HepG2 (cell line): ENCODE data around the gene TJP3.
A peak's percentile ranks its signal among the peaks of the same experiment; 100 is the strongest.

Experiments
- CEBPB ChIP-seq: IDR thresholded peaks from 2 replicates; pipeline ENCODE4 v1.6.1; 2011; ENCODE audit warnings: low read depth, low read length, improper control_type of control experiment, borderline replicate concordance
- CHD4 ChIP-seq: fragments of 200-600 bp; sonication (generic); IDR thresholded peaks from 2 replicates; pipeline ENCODE4 v1.7.0; 2017; ENCODE audit warnings: mild to moderate bottlenecking, low read length, borderline replicate concordance
- DZIP1 ChIP-seq: sonication (generic); formaldehyde crosslinking; IDR thresholded peaks from 2 replicates; pipeline ENCODE4 v1.5.0; 2020; ENCODE audit warnings: mild to moderate bottlenecking, missing genetic modification reagents
- FOXK1 ChIP-seq: sonication (generic); formaldehyde crosslinking; IDR thresholded peaks from 2 replicates; pipeline ENCODE4 v1.4.0; 2020; ENCODE audit warnings: low read depth, missing genetic modification reagents, borderline replicate concordance
- FOXP1 ChIP-seq, 2 experiments: fragments of 450-650 bp in 1 of 2; IDR thresholded peaks; 2 replicates each; pipeline ENCODE4 v1.6.1; 2017 to 2018; ENCODE audit warnings: antibody characterized with exemption in 1 of 2
- PREB ChIP-seq: sonication (generic); formaldehyde crosslinking; IDR thresholded peaks from 2 replicates; pipeline ENCODE4 v1.4.0; 2020; ENCODE audit warnings: missing genetic modification reagents
- SAFB2 ChIP-seq: sonication (generic); formaldehyde crosslinking; IDR thresholded peaks from 2 replicates; pipeline ENCODE4 v1.5.1; 2020; ENCODE audit warnings: missing genetic modification reagents, low read depth, mild to moderate bottlenecking, borderline replicate concordance
- SOX6 ChIP-seq, 2 experiments: fragments of 450-650 bp in 1 of 2; sonication (generic) in 1 of 2; formaldehyde crosslinking in 1 of 2; IDR thresholded peaks; 2 replicates each; pipeline versions ENCODE4 v1.4.0 to v1.6.1; 2017 to 2020; ENCODE audit warnings: antibody characterized with exemption in 1 of 2, mild to moderate bottlenecking in 1 of 2, missing genetic modification reagents in 1 of 2
- YY1 ChIP-seq: IDR thresholded peaks from 2 replicates; pipeline ENCODE4 v1.6.1; 2011; ENCODE audit warnings: low read length, low read depth, moderate library complexity, mild to moderate bottlenecking; ENCODE audit not compliant: insufficient read depth, insufficient replicate concordance
- ZBTB7A ChIP-seq: sonication (generic); formaldehyde crosslinking; IDR thresholded peaks from 2 replicates; pipeline ENCODE4 v1.8.0; 2022; ENCODE audit warnings: mild to moderate bottlenecking, missing genetic modification reagents
- ZNF121 ChIP-seq: sonication (generic); formaldehyde crosslinking; IDR thresholded peaks from 2 replicates; pipeline ENCODE4 v1.5.0; 2020; ENCODE audit warnings: mild to moderate bottlenecking, missing genetic modification reagents
- ZNF232 ChIP-seq: sonication (generic); formaldehyde crosslinking; IDR thresholded peaks from 2 replicates; pipeline ENCODE4 v1.4.0; 2020; ENCODE audit warnings: missing genetic modification reagents, borderline replicate concordance
- ZNF362 ChIP-seq: sonication (generic); formaldehyde crosslinking; IDR thresholded peaks from 2 replicates; pipeline ENCODE4 v1.4.0; 2020; ENCODE audit warnings: missing genetic modification reagents, mild to moderate bottlenecking, borderline replicate concordance

- TF ChIP-seq ZNF362 (CRISPR knock-in tag) (no peak), SOX6 (IDR thresholded peaks at IDR 0.05) (no peak), SOX6 (CRISPR knock-in tag; IDR thresholded peaks at IDR 0.05) (0 out of 2 replicates have a peak, but pooled peaks have one; percentile 28), SAFB2 (CRISPR knock-in tag) (no peak), YY1 (no peak), CEBPB (no peak), ZBTB7A (CRISPR knock-in tag) (no peak), PREB (CRISPR knock-in tag) (no peak), DZIP1 (CRISPR knock-in tag) (no peak), ZNF232 (CRISPR knock-in tag) (no peak), FOXP1 (IDR thresholded peaks at IDR 0.05) (no peak), FOXP1 (CRISPR knock-in tag; IDR thresholded peaks at IDR 0.05) (no peak), CHD4 (no peak), ZNF121 (no peak), FOXK1 (no peak)
Measured at GRCh38 chr19:3668331-3669081, 39.7 kb upstream of the TJP3 start.
